ENCODE data around the gene CLDN5.
"Not testable (repeated sequence)": the region's sequence is repeated elsewhere in the genome, so short reads cannot be mapped to it uniquely, and the experiment has no call there.

Gene CLDN5

GRCh38 chr22:19537941-19538488, 13.8 kb upstream of the CLDN5 start:
- no peak overlapping the region for H2AFZ ChIP-seq (ENCODE audit: low read depth, low read length)
- H3K9me3 ChIP-seq (ENCODE audit: low read length): no peaks in the 10 kb centered on the region
- no peaks in the 10 kb centered on the region for H3K36me3 ChIP-seq (ENCODE audit: insufficient read depth, low read length)
- no peaks in the 10 kb centered on the region for H3K27me3 ChIP-seq (ENCODE audit: insufficient read depth, low read length)
- no peak overlapping the region for H3K4me3 ChIP-seq (ENCODE audit: low read length)
- H3K4me1 ChIP-seq (ENCODE audit: insufficient read depth, low read length): no peaks in the 10 kb centered on the region

- no peak overlapping the region for H3K4me3 ChIP-seq (ENCODE audit: low read length)
- no peaks in the 10 kb centered on the region for H3K36me3 ChIP-seq (ENCODE audit: insufficient read depth, low read length)
- H3K27me3 ChIP-seq (ENCODE audit: insufficient read depth, low read length): no peaks in the 10 kb centered on the region
- H3K4me1 ChIP-seq (ENCODE audit: insufficient read depth, low read length): no peaks in the 10 kb centered on the region
- no peaks in the 10 kb centered on the region for H3K9me3 ChIP-seq (ENCODE audit: low read length)
- no peak overlapping the region for H2AFZ ChIP-seq (ENCODE audit: low read depth, low read length)
Observed at GRCh38 chr22:19536564-19536963, 12.4 kb upstream of the CLDN5 start.

GRCh38 chr22:19535001-19535400, 10.8 kb upstream of the CLDN5 start:
- no peaks in the 10 kb centered on the region for H3K36me3 ChIP-seq (ENCODE audit: insufficient read depth, low read length)
- H2AFZ ChIP-seq (ENCODE audit: low read depth, low read length): no peak overlapping the region
- no peaks in the 10 kb centered on the region for H3K4me1 ChIP-seq (ENCODE audit: insufficient read depth, low read length)
- no peaks in the 10 kb centered on the region for H3K27me3 ChIP-seq (ENCODE audit: insufficient read depth, low read length)
- H3K9me3 ChIP-seq (ENCODE audit: low read length): no peaks in the 10 kb centered on the region
- H3K4me3 ChIP-seq (ENCODE audit: low read length): no peak overlapping the region

GRCh38 chr22:19533857-19534256, 9.6 kb upstream of the CLDN5 start:
- no peaks in the 10 kb centered on the region for H3K36me3 ChIP-seq (ENCODE audit: insufficient read depth, low read length)
- no peaks in the 10 kb centered on the region for H3K27me3 ChIP-seq (ENCODE audit: insufficient read depth, low read length)
- H3K4me3 ChIP-seq (ENCODE audit: low read length): no peak overlapping the region
- H2AFZ ChIP-seq (ENCODE audit: low read depth, low read length): no peak overlapping the region
- H3K9me3 ChIP-seq (ENCODE audit: low read length): no peaks in the 10 kb centered on the region
- H3K4me1 ChIP-seq (ENCODE audit: insufficient read depth, low read length): no peaks in the 10 kb centered on the region

GRCh38 chr22:19533049-19533626, 8.9 kb upstream of the CLDN5 start:
- no peaks in the 10 kb centered on the region for H3K9me3 ChIP-seq (ENCODE audit: low read length)
- H3K4me3 ChIP-seq (ENCODE audit: low read length): no peak overlapping the region
- H2AFZ ChIP-seq (ENCODE audit: low read depth, low read length): no peak overlapping the region
- H3K4me1 ChIP-seq (ENCODE audit: insufficient read depth, low read length): no peaks in the 10 kb centered on the region
- H3K27me3 ChIP-seq (ENCODE audit: insufficient read depth, low read length): no peaks in the 10 kb centered on the region
- no peaks in the 10 kb centered on the region for H3K36me3 ChIP-seq (ENCODE audit: insufficient read depth, low read length)

GRCh38 chr22:19531327-19531726, 7.1 kb upstream of the CLDN5 start:
- H3K27me3 ChIP-seq (ENCODE audit: insufficient read depth, low read length); H3K4me3 ChIP-seq (ENCODE audit: low read length); H3K4me1 ChIP-seq (ENCODE audit: insufficient read depth, low read length); H3K36me3 ChIP-seq (ENCODE audit: insufficient read depth, low read length); H2AFZ ChIP-seq (ENCODE audit: low read depth, low read length); H3K9me3 ChIP-seq (ENCODE audit: low read length): not testable (repeated sequence)

GRCh38 chr22:19530751-19531150, 6.5 kb upstream of the CLDN5 start:
- peaks cover 6% of the 10 kb centered on the region for H3K27me3 ChIP-seq (ENCODE audit: insufficient read depth, low read length)
- no peak overlapping the region for H2AFZ ChIP-seq (ENCODE audit: low read depth, low read length)
- H3K36me3 ChIP-seq (ENCODE audit: insufficient read depth, low read length): no peaks in the 10 kb centered on the region
- H3K4me3 ChIP-seq (ENCODE audit: low read length): no peak overlapping the region
- peaks cover 1% of the 10 kb centered on the region for H3K9me3 ChIP-seq (ENCODE audit: low read length)
- no peaks in the 10 kb centered on the region for H3K4me1 ChIP-seq (ENCODE audit: insufficient read depth, low read length)

- no peak overlapping the region for H3K4me3 ChIP-seq (ENCODE audit: low read length)
- H3K4me1 ChIP-seq (ENCODE audit: insufficient read depth, low read length): no peaks in the 10 kb centered on the region
- no peaks in the 10 kb centered on the region for H3K36me3 ChIP-seq (ENCODE audit: insufficient read depth, low read length)
- H3K9me3 ChIP-seq (ENCODE audit: low read length): peaks cover 2% of the 10 kb centered on the region
- H3K27me3 ChIP-seq (ENCODE audit: insufficient read depth, low read length): peaks cover 11% of the 10 kb centered on the region
- H2AFZ ChIP-seq (ENCODE audit: low read depth, low read length): no peak overlapping the region
Observed at GRCh38 chr22:19529811-19530210, 5.6 kb upstream of the CLDN5 start.

GRCh38 chr22:19527861-19528417, 3.7 kb upstream of the CLDN5 start:
- Histone ChIP-seq H3K4me3 (ENCODE audit: low read length) (no peak overlapping the region), H3K27me3 (ENCODE audit: insufficient read depth, low read length) (peaks cover 23% of the 10 kb centered on the region), H3K4me1 (ENCODE audit: insufficient read depth, low read length) (no peaks in the 10 kb centered on the region), H2AFZ (ENCODE audit: low read depth, low read length) (no peak overlapping the region), H3K36me3 (ENCODE audit: insufficient read depth, low read length) (no peaks in the 10 kb centered on the region), H3K9me3 (ENCODE audit: low read length) (peaks cover 6% of the 10 kb centered on the region)

- no peak overlapping the region for H3K4me3 ChIP-seq (ENCODE audit: low read length)
- H3K4me1 ChIP-seq (ENCODE audit: insufficient read depth, low read length): no peaks in the 10 kb centered on the region
- peaks cover 28% of the 10 kb centered on the region for H3K27me3 ChIP-seq (ENCODE audit: insufficient read depth, low read length)
- peaks cover 6% of the 10 kb centered on the region for H3K9me3 ChIP-seq (ENCODE audit: low read length)
- no peak overlapping the region for H2AFZ ChIP-seq (ENCODE audit: low read depth, low read length)
- H3K36me3 ChIP-seq (ENCODE audit: insufficient read depth, low read length): no peaks in the 10 kb centered on the region
Observed at GRCh38 chr22:19527321-19527721, 3.1 kb upstream of the CLDN5 start.

- H3K4me1 ChIP-seq (ENCODE audit: insufficient read depth, low read length): no peaks in the 10 kb centered on the region
- peaks cover 6% of the 10 kb centered on the region for H3K9me3 ChIP-seq (ENCODE audit: low read length)
- H3K27me3 ChIP-seq (ENCODE audit: insufficient read depth, low read length): peaks cover 28% of the 10 kb centered on the region
- no peak overlapping the region for H2AFZ ChIP-seq (ENCODE audit: low read depth, low read length)
- H3K36me3 ChIP-seq (ENCODE audit: insufficient read depth, low read length): no peaks in the 10 kb centered on the region
- H3K4me3 ChIP-seq (ENCODE audit: low read length): no peak overlapping the region
Observed at GRCh38 chr22:19526702-19527111, 2.5 kb upstream of the CLDN5 start.

- Histone ChIP-seq H3K4me3 (ENCODE audit: low read length) (no peak overlapping the region), H2AFZ (ENCODE audit: low read depth, low read length) (no peak overlapping the region), H3K9me3 (ENCODE audit: low read length) (peaks cover 6% of the 10 kb centered on the region), H3K27me3 (ENCODE audit: insufficient read depth, low read length) (peaks cover 28% of the 10 kb centered on the region), H3K4me1 (ENCODE audit: insufficient read depth, low read length) (no peaks in the 10 kb centered on the region), H3K36me3 (ENCODE audit: insufficient read depth, low read length) (no peaks in the 10 kb centered on the region)
Observed at GRCh38 chr22:19526076-19526701, 2.0 kb upstream of the CLDN5 start.

- Histone ChIP-seq H3K27me3 (ENCODE audit: insufficient read depth, low read length) (peaks cover 28% of the 10 kb centered on the region), H2AFZ (ENCODE audit: low read depth, low read length) (no peak overlapping the region), H3K9me3 (ENCODE audit: low read length) (peaks cover 6% of the 10 kb centered on the region), H3K36me3 (ENCODE audit: insufficient read depth, low read length) (peaks cover 3% of the 10 kb centered on the region), H3K4me3 (ENCODE audit: low read length) (no peak overlapping the region), H3K4me1 (ENCODE audit: insufficient read depth, low read length) (no peaks in the 10 kb centered on the region)
Observed at GRCh38 chr22:19525666-19526065, 1.5 kb upstream of the CLDN5 start.

Measured in neuron (in vitro differentiated cells).